WI38 (cell line): Measurements from ENCODE around the gene DICER1.

ENCODE experiments used
- H3K4me3 ChIP-seq: 2 replicates; pipeline ENCODE4 v1.5.1; 2011; ENCODE audit warnings: low read depth, mild to moderate bottlenecking, control low read depth, low read length
- CTCF ChIP-seq: IDR thresholded peaks from 2 replicates; pipeline ENCODE4 v1.5.1; 2012; ENCODE audit warnings: low read depth, mild to moderate bottlenecking, control low read depth, low read length

Gene DICER1

GRCh38 chr14:95125221-95125620, 32.1 kb downstream of the DICER1 start:
- no peak overlapping the region for H3K4me3 ChIP-seq
- no peak for TF ChIP-seq CTCF

GRCh38 chr14:95123891-95124579, 33.3 kb downstream of the DICER1 start:
- no peak overlapping the region for H3K4me3 ChIP-seq
- no peak for TF ChIP-seq CTCF

- H3K4me3 ChIP-seq: no peak overlapping the region
- no peak for TF ChIP-seq CTCF
Observed at GRCh38 chr14:95122621-95122945, 34.7 kb downstream of the DICER1 start.

GRCh38 chr14:95121911-95122620, 35.3 kb downstream of the DICER1 start:
- TF ChIP-seq CTCF: no peak
- H3K4me3 ChIP-seq: no peak overlapping the region

GRCh38 chr14:95119336-95119735, 38.0 kb downstream of the DICER1 start:
- TF ChIP-seq CTCF: no peak
- H3K4me3 ChIP-seq: no peak overlapping the region

GRCh38 chr14:95117937-95118721, 39.2 kb downstream of the DICER1 start:
- no peak for TF ChIP-seq CTCF

GRCh38 chr14:95113476-95113875, 43.9 kb downstream of the DICER1 start:
- no peak overlapping the region for H3K4me3 ChIP-seq
- TF ChIP-seq CTCF: no peak

More at GRCh38 chr14:95117937-95118721, 39.2 kb downstream of the DICER1 start:
- H3K4me3 ChIP-seq: no peak overlapping the region
